Stromal cell of bone marrow (primary cell): ENCODE measurements around the gene GIT1.

Experiments
- DNase-seq: peaks from one replicate; pipeline ENCODE4 v3.0.0-alpha.2; 2012; ENCODE audit warnings: low read depth

GIT1 gene

DNA sequence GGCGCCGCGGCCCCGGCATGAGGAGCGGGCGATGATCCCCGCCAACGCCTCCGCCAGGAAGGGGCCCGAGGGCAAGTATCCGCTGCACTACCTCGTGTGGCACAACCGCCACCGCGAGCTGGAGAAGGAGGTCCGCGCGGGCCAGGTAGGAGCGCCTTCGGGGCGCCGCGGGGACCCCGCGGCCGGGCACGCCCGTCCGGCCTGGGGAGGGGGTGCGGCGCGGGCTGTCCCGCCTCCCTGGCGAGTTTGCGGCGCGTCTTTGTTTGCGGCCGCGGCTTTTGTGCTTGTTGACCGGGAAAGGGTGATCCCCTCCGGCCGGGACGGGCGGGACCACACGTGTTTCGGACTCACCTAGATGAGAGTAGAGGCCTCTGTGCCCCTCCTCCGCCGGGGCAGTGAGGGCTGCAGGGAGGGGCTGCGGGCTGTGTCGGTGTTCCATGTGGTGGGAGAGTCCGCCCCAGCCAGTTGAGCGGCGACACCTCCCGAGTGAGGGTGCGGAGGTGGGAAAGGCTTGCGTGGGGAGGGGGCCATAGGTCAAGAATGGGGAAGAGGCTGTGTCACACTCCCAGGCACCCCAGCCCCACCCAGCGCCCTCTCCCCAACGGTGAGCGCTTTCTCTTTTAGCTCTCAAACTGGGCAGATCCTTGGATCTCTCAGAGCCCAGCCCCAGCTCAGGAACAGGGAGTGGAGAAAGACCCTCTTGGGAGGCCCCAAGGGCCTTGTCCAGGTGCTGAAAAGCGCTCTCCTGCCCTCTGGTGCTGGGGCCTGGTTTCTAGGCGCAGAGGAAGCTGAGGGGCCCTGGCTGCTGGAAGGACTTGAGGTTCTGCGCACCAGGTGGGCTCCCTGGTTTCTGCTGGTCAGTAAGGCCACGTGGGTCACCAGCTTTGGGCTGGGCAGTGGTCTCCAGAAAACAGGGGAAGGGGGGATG, 4.4 kb upstream of the GIT1 start:
- DNase-seq: no peak

- no peak for DNase-seq
These were observed 3.6 kb upstream of the GIT1 start, which contains the start of gene ANKRD13B for GRCh38 chr17:29592850-29593551. Gene ANKRD13B, plus strand, starts transcription at chr17:29593132. Its CDS starts 490 bp downstream, at chr17:29593622.

GRCh38 chr17:29591737-29592608, 2.5 kb upstream of the GIT1 start:
- no peak for DNase-seq

DNA sequence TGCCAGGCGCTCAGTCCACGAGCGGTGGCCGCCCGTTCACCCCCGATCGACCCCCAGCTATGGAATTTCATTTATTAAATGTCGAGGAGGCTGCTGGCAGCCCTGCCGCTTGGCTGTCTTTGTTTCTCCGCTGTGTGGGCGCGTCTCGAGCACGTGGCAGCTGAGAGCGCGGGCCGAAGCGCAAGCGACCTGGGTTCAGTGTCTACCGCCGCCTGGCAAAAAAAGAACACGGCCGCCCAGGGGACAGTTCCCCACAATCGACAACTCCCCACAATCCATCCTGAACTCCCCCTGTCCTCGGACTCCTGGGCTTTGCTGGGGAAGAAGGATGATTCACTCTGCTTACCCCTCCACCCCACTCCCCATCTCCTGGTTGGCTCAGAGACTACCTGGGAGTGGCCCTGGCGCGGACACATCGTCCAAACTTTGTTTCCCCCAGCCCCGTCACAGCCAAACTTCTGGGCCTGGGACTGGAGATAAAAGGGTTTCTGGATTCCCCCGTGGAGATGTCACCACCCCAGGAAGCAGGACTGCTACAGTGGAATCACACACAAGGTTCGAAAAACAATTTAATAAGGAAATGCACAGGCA, 1.8 kb upstream of the GIT1 start:
- no peak for DNase-seq

DNA sequence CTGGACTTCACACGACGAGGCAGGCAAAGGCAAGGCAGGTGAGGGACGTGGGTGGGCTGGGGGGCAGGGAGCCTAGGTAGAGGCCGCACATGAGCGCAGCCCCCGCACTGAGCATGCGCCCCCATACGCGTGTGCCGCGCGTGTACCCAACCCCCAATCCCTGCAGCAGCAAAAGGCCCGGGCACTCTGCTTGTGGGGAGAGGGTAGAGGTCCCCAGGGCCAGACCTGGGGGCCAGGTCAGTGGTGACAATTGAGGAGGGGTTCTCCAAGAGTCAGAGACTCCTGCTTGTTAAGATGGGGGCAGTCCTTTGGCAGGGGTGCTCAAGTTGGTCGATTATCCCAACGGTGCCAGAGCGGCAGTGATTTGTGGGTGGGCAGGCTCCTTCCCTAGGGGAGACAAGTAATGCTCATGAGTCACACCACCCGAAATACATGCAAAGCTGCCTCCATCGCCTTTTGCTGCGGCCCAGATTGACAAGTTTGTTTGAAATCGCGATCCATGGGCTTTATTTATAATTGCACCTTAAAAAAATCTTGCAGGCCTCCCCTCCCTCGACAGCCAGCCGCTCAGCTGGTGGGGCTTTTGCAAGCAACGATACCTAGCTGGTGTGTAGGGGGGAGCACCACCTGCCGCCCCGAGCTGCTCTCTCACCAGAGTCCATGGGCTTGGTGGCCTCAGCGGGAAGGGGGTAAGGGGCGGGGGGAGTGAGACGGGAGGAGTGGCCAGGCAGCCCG, 1.1 kb upstream of the GIT1 start:
- DNase-seq: no peak

DNA sequence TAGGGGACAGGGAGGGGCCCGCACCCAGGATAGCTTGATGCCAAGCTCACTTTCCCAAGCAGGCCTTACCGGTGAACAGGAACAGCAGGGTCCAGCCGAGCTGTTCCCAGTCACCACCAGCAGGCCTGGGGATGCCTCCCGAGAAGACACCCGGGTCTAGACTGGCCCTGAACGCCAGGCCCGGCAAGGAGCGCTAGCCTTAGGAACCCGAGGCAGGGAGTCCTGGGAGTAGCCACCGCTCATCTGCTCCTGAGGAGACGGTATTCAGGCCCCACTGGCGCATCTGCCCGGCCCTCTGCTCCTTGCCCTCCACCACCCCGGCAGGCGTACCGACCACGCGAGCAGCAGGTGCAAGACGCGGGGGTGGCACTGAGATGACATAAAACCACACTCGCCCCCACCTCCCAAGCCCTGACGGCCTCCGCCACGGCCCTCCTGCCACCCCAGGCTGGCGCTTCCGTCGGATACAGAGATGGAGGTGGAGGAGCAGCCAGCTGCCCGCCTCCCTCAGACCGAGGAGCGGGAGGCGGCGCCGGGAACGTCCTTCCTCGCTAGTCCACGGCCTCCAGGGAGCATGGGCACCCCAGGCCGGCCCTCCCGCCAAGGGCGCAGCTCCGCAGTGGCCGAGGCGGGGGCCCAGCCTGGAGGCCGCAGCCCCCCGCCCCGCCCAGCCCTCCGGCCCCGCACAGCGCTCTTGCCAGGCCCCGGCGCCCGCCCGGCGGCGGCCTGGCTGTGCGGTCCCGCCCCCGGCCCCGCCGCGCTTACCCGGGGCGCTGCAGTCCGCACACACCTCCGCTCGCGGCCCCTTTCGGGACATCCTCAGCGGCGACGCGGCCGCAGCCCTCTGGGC, 661 bp downstream of the GIT1 start:
- no peak for DNase-seq

DNA sequence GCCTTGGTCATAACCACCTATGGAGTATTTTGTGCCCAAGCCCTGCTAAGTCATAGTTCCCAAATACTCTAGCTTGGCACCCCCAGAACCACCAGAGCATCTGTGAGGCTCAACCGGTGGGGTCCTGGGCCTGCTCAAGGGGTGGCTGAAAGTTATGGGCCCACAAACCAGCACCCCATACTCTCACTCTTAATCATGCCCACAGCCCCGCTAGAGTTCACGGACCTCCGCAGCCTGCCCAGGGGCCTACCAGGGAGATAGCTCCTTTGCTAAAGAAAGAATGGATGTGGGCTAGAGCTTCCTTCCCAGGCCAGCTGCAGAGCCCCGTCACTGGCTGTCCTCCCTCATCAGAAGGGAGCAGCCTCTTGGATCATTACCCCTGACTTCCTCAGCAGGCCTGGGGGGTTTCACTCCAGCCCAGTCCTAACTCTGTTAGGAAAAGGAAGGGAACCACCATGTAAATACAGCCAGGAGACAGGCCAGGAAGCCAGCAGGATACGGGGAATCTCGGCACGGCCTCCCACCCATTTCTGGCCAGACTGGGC, 1.4 kb downstream of the GIT1 start:
- no peak for DNase-seq

DNA sequence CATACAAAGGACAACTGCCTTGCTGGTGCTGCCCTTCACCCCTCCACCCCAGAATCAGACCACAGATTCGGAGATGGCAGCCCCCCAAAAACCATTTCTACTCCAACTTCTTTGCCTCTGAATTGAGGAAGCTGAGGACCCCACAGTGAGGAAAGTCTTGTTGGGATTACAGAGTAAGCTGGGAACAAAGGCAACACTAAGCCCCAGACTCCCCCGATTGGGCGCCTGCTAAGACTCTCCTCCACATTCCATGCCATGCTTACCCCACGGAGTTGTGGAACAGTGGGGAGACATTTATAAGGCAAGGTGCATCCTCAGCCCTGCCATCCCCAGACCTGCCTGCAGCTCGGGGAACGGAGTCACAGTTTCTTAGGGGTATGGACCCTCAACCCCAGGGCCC, 1.9 kb downstream of the GIT1 start:
- DNase-seq: no peak

GRCh38 chr17:29586676-29587469, 2.6 kb downstream of the GIT1 start:
- DNase-seq: no peak

- DNase-seq: no peak
These were observed 4.2 kb downstream of the GIT1 start for GRCh38 chr17:29585080-29585751.

GRCh38 chr17:29584452-29585079, 4.9 kb downstream of the GIT1 start:
- DNase-seq: no peak

DNA sequence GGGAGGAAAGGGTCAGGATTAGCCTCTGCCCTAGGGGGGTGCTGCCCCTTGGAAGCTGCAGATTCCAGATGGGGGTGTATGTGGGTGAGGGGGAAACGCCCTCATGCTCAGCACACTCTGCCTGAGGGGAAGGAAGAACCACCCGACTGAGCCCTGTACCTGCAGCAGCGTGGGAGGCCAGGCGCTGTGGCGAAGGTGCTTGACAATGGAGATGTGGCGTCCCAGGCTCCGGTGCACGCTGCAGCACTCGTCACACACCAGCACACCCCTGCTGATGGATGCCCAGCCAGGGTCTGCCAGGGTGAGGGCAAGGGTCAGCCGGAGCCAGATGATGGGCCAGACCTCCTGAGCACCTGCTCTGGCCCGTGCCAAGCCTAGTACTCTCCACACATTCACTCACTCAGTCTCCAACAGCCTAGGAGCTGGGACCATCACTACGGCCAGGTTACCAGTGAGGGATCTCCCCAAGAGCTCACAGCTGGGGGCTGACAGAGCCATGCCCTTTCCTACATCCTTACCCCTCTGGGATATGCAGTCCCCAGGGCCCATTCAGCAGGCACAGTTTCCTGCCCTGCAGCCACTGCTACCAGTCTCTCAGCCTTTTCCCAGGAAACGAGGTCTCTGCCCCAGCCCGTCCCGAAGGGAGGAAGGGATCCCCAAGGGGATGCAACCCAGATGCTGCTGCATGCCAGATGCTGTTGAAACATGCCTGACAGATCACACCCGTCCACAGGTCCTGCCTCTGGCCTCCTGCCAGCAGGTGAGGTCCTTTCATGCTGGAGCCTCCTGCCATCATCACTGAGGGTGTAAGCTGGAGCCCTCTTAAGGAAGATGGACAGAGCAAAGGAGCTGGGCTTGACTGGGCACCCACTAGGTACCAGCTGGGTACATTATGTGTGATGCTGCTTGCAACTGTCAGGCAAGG, 5.9 kb downstream of the GIT1 start:
- no peak for DNase-seq

DNA sequence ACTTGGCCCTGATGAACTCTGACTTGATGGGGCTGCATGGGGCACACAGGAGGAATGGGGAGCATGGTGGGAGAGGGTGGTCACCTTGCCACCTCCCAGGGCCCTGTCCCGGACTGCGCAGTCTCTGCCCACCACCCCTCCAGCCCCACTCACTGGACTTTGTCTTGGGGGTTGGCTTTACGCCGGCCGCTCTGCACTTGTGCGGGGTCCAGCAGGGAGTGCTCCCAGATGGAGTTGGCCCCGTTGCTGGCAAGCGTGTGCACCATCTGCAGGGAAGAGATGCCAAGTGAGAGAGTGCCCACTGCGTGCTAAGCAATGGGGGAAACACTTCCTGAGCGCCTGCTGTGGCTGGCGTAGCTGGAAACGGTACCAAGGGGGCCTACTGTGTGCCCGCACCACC, 6.7 kb downstream of the GIT1 start:
- DNase-seq: no peak

- DNase-seq: no peak
These were observed 7.1 kb downstream of the GIT1 start for GRCh38 chr17:29582254-29582765.

GRCh38 chr17:29581583-29582253, 7.7 kb downstream of the GIT1 start:
- no peak for DNase-seq
